Stimulated activated CD4-positive, alpha-beta T cell treated with anti-CD3 and anti-CD28 coated beads, Interleukin-2, amount 100 ng/mL, for 24 hours (primary cell): ENCODE data around the gene DLL3.

ENCODE experiments used
- DNase-seq, 2 donors: peaks; one replicate each; pipeline ENCODE4 v3.0.0-alpha.2; 2020

The DLL3 gene

DNA sequence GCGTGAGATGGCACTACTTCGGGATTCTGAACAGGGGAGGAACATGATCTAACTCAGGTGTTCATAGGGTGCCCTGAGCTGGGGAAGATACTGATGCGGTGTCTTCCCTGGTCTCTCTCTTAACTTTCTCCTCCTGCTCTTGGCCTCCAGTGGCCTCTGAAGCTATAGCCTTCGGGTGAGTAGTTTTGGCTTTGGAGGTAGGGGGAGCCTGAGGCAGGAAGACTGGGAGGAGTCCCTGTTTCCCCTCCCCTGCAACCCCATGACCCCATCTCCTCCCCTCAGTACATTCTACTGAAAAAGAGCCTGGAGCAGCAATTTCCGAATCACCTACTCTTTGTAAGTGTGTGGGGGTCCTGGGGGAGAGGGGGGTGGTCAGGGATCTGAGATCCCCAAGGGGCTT is 19.7 kb downstream of the DLL3 start:
- no peak for DNase-seq

DNA sequence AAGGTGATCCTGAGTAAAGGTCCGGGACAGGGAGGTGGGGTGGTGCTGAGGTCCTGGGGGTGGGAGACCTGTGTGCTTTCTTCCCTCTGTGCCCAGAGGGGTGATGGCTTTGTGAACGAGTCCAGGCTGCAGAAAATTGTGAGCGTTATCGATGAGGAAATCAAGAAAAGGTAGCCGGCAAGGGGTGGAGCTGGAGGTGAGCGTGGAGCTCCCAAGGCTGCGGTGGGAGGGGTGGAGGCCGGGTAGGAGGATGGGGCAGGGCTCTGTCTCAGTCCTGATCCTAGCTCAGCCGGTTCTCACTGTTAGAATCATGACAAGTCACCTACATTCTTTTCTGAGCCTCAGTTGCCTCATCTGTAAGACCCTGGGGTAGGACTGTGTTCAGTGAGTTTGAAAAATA is 20.2 kb downstream of the DLL3 start:
- no peak for DNase-seq

GRCh38 chr19:39520541-39521484 is 22.1 kb downstream of the DLL3 start:
- DNase-seq = no peak

DNA sequence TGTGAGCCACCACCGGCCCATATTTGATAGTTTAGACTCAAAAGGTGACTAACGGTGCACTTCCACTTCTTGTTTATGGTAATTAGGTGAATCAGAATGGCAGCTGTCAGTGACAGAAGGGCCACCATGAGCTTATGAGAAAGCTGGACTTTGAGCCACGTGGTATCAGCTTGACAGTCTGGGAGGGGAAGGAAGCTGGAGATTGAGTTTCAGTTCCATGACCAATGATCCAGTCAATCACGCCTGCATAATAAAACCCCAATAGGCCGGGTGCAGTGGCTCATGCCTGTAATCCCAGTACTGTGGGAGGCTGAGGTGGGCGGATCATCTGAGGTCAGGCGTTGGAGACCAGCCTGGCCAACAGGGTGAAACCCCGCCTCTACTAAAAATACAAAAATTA is 25.7 kb downstream of the DLL3 start:
- no peak for DNase-seq

DNA sequence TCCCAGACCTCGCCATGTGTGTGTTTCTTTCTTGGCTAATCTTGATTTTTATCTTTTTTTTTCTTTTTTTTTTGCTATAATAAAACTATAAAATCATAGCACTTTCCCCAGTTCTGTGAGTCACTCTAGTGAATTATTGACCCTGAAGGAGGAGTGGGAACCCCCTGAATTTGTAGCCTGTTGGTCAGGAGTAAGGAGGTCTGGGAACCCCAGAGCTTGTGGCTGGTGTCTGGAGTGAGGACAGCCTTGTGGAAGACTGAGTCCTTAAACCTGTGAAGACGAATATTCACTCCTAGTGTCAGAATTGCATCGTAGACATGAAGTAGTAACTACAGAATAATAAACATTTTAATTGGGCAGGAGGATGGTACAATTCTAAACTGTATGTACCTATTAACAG is 26.5 kb downstream of the DLL3 start:
- DNase-seq = no peak

DNA sequence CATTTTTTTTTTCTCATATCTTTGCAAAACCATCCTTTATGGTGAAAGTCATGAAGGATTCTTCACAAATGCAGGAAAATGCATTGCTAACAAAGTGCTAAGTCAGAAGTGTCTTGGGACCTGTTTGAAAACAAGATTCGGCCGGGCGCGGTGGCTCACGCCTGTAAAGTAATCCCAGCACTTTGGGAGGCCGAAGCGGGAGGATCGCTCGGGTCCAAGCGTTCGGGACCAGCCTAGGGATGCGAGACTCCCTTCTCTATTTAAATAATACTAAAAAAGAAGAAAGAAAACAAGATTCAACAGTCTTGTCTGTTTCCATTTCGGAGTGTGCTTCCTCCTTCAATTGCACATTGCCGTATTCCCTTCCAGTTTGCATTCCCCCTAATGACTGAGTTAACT is 33.1 kb downstream of the DLL3 start:
- no peak for DNase-seq

GRCh38 chr19:39532233-39533002 is 33.7 kb downstream of the DLL3 start, which contains the start of gene EID2B:
Gene EID2B (minus strand): TSS chr19:39532852. CDS start chr19:39532802, 50 bp downstream.
- DNase-seq = peak; percentile 94 to 95

- no peak for DNase-seq
These were observed 34.3 kb downstream of the DLL3 start for GRCh38 chr19:39533003-39533512.

DNA sequence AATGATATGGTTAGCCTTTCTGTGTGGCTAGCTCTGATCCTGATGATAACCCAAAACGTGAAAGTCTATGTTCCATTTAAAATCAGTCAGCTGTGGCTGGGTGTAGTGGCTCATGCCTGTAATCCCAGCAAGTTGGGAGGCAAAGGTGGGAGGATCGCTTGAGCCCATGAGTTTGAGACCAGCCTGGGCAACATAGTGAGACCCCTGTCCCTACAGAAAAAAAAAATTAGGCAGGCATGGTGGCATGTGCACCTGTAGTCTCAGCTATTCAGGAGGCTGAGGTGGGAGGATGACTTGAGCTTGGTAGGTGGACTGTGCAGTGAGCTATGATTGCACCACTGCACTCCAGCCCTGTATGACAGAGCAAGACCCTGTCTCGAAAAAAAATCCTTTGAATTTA is 35.0 kb downstream of the DLL3 start:
- DNase-seq = no peak

GRCh38 chr19:39539165-39539517 is 40.4 kb downstream of the DLL3 start:
- no peak for DNase-seq

GRCh38 chr19:39539518-39540332 is 41.0 kb downstream of the DLL3 start, which contains the start of gene EID2:
Gene EID2 (minus strand): TSS chr19:39540161. CDS start chr19:39540079, 82 bp downstream.
- peak; percentile 95 to 96 for DNase-seq

GRCh38 chr19:39540333-39540673 is 41.6 kb downstream of the DLL3 start:
- DNase-seq = no peak

DNA sequence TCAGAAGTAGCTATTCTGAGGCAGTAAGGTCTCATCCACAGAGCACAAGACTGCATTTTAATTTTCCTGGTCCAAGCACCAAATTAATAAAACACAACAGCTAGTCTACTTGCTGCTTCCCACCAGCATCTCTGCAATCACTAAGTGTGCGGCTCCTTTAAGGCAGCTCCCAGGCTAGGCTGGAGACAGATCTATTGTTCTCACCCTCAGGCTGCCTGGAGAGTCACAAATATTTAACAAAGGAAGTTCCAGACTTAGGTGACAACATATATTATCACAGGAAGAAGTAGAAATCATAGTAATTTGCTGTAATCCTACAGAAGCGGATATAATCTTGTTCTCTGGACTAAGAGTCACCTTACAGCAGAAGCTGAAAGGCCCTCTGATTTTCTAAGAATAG is 43.5 kb downstream of the DLL3 start:
- no peak for DNase-seq

GRCh38 chr19:39543477-39543857 is 44.7 kb downstream of the DLL3 start:
- no peak for DNase-seq

- peak in 1 of 2 donors; percentile 17 for DNase-seq
These were observed 45.6 kb downstream of the DLL3 start for GRCh38 chr19:39544226-39544903.

DNA sequence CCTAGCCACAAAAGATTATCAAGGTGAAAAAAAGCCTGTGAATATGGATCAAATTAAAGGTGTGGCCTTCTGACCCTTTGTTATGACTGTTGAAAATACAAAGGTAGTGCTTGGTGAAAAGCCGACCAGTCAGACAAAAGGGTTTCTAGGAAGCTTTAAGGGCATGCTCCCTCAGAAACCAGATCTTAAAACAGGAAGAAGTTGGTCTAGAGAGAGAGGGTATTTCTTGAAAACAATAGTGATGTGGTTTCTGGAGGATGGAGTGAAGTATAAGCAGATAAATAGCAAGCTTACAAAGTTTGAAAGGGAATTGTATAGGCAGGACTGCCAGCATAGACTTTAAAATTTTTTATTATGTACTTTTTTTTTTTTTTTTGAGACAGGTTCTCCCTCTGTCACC is 46.2 kb downstream of the DLL3 start:
- DNase-seq = no peak

GRCh38 chr19:39546599-39546998 is 47.9 kb downstream of the DLL3 start:
- peak in 1 of 2 donors; percentile 12 for DNase-seq

GRCh38 chr19:39550197-39550596 is 51.5 kb downstream of the DLL3 start:
- no peak for DNase-seq

- DNase-seq = no peak
These were observed 54.4 kb downstream of the DLL3 start for GRCh38 chr19:39553082-39553652.

DNA sequence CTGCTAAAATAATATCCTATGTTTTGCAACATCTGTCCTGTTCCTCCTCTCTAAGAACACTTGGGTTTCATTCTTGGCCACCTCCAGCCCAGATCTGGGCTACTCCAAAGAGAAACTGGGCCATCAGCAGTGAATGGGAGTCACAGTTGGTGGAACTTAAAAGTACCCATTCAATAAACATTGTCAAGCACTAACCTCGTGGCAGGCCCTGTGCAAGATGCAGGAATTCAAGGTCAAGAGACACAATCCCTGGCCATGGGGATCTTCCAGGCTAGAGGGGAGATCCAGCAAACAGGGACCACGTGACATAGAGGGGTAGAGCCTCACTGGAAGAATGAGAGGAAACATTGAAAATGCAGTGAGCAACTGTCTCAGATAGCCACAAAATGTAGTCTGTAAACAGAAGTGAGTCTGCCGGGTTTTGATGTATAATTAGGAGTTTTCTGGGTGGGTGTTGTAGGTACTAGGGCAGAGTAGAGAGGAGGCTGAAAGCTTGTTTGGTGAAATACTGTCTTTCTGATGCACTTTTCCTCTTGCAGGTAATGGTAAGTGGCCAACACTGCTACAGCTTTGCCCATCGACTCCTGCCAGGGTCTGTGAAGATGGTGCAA is 56.1 kb downstream of the DLL3 start:
- no peak for DNase-seq

DNA sequence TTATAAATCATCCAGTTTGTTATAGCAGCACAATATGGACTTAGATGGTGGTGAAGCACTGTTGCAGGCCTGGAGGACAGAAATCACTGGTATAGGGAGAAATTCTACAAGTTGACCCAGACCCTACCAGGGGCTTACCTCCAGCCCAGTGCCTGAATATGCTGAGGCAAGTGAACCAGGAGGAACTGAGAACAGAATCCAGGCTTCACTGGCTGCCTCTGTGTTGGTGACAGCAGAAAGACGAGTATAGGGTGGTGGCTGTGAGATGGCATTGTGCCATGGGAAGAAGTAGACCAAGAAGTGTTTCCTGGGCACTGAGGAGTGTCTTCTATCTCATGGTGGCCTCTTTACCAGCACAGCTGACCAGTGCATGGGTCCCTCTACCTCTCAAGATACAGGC is 57.1 kb downstream of the DLL3 start:
- DNase-seq = no peak
